Muscle of leg (tissue), 11 donors: ENCODE data around the gene GATB. TPM values are rescaled to one million over a fixed set of nuclear protein-coding genes. Genes with fewer than 3 reads are reported as not detected.

ENCODE experiments used
- DNase-seq: peaks from one replicate; pipeline ENCODE4 v3.0.0; 2013
- H3K27ac ChIP-seq: one replicate; pipeline ENCODE4 v1.5.1; 2013; ENCODE audit warnings: mild to moderate bottlenecking, low read length, control low read depth
- H3K27me3 ChIP-seq: one replicate; pipeline ENCODE4 v1.6.1; 2013; ENCODE audit warnings: low read length; ENCODE audit not compliant: control insufficient read depth, insufficient read depth
- H3K36me3 ChIP-seq: one replicate; pipeline ENCODE4 v1.6.1; 2013; ENCODE audit warnings: low read length; ENCODE audit not compliant: control insufficient read depth, insufficient read depth
- H3K4me1 ChIP-seq: one replicate; pipeline ENCODE4 v1.6.1; 2013; ENCODE audit warnings: low read length; ENCODE audit not compliant: control insufficient read depth, insufficient read depth
- H3K4me3 ChIP-seq: one replicate; pipeline ENCODE4 v1.5.1; 2013; ENCODE audit warnings: low read length, control low read depth
- H3K9me3 ChIP-seq: replicated peaks from 2 replicates; pipeline ENCODE4 v1.6.1; 2013; ENCODE audit warnings: low read depth, low read length; ENCODE audit not compliant: control insufficient read depth
- WGBS: methylation state at CpG from one replicate; pipeline ENCODE4 v1.1.5; 2013; ENCODE audit warnings: missing lambda C conversion rate; ENCODE audit not compliant: insufficient coverage; 5-methylcytosine and 5-hydroxymethylcytosine counted together
- polyA plus RNA-seq, 8 donors: library from polyadenylated mRNA; unstranded; fragments of 120-200 nt; gene quantifications; one replicate each; pipeline versions ENCODE4 v1.2.1 to v1.2.3, GENCODE V29; 2013; ENCODE audit warnings: inconsistent platforms in 1 of 8, low replicate concordance in 1 of 8; ENCODE audit not compliant: insufficient read length in 8 of 8, insufficient read depth in 1 of 8
- total RNA-seq: library from RNA; stranded (reverse); fragments of 120-200 nt; gene quantifications from one replicate; pipeline ENCODE4 v1.2.4, GENCODE V29; 2013

The GATB gene
- total and polyA plus RNA-seq, 9 donors: 15.4 to 23.9 (median 20.2) TPM

DNA sequence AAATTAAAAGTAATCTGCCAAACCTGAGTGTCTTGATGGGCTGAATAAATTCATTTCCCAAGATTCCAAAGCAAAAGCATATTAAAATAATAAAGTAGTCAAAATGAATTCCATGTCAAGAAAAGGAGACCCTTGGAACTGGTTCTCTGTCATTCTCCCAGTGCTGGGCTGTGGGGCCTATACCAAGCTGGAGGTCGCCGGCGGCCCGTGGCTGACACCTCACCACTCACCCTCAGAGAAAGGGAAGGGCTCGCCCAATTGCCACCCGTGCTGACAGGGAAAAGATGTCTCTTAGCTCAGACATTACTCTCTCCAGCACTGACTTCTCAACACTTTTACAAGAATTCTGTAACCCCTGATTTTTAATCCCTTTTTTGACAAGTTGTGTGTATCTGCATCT lies 51.7 kb downstream of the GATB start:
- H3K36me3 ChIP-seq: peaks cover 14% of the 10 kb centered on the region
- no peaks in the 10 kb centered on the region for H3K27me3 ChIP-seq
- peaks cover 3% of the 10 kb centered on the region for H3K4me1 ChIP-seq
- H3K9me3 ChIP-seq: no peaks in the 10 kb centered on the region
- no peak overlapping the region for H3K4me3 ChIP-seq
- 70% methylated on average over 2 of the region's 6 CpGs for WGBS
- DNase-seq: no peak
- H3K27ac ChIP-seq: no peak overlapping the region

DNA sequence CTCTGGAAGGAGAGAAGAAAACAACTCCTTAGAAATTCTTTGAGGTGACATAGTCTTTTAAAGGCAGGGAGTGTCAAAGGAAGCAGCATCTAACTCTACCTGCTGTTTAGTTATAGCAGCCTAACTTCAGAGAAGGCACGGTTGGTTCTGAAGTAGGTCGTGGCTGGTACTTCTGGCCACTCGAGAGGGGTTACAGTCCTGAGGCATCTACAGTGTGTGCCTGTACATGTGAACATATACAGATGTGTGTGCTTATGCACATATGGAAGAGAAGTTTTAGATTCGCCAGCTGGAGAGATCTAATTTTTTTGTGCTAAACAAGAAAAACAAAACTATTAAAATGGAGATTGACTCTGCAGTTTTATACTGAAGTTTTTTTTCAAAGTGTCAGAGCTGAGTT lies 52.7 kb downstream of the GATB start:
- no peak for DNase-seq

DNA sequence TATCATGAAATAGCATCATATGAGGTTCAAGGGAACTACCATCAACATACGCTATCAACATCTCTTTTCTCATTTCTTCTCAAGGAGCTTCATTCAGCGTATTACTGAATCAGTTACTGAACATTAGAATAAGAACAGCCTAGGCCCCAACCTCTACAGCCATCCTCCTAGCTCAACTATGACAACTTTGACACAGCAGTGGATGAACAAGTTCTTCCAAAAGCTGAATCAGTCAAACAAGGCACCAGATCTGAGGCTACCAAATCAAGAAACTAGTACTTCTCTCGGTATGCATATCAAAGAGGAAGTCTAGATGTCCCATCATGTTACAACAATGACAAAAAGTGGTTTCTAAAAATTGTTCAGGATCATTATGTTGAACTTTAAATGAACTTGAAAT lies 57.4 kb downstream of the GATB start:
- Histone ChIP-seq H3K36me3 (peaks cover 30% of the 10 kb centered on the region), H3K9me3 (no peaks in the 10 kb centered on the region), H3K27me3 (no peaks in the 10 kb centered on the region), H3K4me1 (no peaks in the 10 kb centered on the region), H3K27ac (no peak overlapping the region), H3K4me3 (no peak overlapping the region)
- DNase-seq: no peak
- WGBS: 100% methylated on average over 1 of the region's 3 CpGs

More for the DNA sequence above, 52.7 kb downstream of the GATB start:
- H3K9me3 ChIP-seq: no peaks in the 10 kb centered on the region
- no peak overlapping the region for H3K4me3 ChIP-seq
- WGBS: 83% methylated on average over 3 of the region's 4 CpGs
- H3K27me3 ChIP-seq: no peaks in the 10 kb centered on the region
- peaks cover 17% of the 10 kb centered on the region for H3K36me3 ChIP-seq
- H3K4me1 ChIP-seq: no peaks in the 10 kb centered on the region
- no peak overlapping the region for H3K27ac ChIP-seq

DNA sequence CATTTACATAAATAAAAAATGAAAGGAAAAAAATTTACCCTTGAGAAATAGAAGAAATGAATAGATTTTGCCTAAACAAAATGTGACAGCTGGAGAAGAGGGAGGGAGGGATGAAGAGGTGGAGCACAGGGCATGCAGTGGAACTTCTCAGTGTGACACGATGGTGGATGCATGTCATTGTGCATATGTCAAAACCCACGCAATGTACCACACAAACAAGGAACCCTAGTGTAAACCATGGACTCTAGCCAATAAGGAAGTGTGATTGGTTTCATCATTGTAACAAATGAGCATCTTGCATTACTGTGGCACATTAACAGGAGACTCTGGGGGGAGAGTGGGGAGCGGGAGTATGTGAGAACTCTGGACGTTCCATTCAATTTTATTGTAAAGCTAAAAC lies 58.6 kb downstream of the GATB start:
- H3K4me1 ChIP-seq: no peaks in the 10 kb centered on the region
- no peak overlapping the region for H3K4me3 ChIP-seq
- no peak overlapping the region for H3K27ac ChIP-seq
- H3K9me3 ChIP-seq: no peaks in the 10 kb centered on the region
- no peaks in the 10 kb centered on the region for H3K27me3 ChIP-seq
- 90% methylated on average over 2 of the region's 4 CpGs for whole genome bisulfite sequencing
- H3K36me3 ChIP-seq: peaks cover 28% of the 10 kb centered on the region
- DNase-seq: no peak

DNA sequence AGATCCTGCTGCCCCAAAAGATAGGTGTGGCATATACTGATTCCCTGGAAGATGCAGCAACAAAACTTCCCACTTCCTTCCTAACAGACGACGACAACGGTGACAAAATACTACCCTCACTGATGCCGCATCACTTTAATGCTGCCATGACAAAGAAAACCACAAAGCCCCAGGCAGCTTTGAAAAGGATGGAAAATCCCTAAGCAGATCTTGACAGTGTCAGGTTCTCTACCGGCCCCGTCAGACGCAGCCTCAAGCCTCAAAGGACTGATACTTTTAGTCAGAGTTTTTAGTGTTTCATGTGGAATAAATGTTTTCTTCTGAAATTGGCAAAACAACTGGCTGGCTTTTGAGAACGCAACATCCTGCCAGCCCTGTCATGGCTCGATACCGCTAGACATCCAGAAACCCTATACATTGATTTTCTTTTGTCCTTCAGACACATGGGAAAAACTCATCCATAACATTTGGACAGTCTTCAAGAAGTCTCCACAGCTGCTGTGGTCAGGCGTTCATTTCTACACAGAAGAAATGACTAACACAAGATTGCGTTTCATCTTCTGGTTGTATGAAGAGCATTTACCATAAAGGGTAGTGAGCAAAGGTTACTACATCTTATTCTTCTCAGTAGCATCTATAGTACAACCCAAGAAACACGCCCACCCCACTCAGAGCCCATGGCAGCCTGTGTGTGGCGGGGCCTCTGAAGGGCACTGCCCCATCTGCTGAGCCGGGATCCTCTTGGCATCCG lies 60.1 kb downstream of the GATB start:
- no peak for DNase-seq
- no peak overlapping the region for H3K27ac ChIP-seq
- peaks cover 25% of the 10 kb centered on the region for H3K36me3 ChIP-seq
- H3K9me3 ChIP-seq: peaks cover 3% of the 10 kb centered on the region
- no peaks in the 10 kb centered on the region for H3K27me3 ChIP-seq
- 89% methylated on average over 11 of the region's 16 CpGs for WGBS
- no peaks in the 10 kb centered on the region for H3K4me1 ChIP-seq
- H3K4me3 ChIP-seq: no peak overlapping the region

DNA sequence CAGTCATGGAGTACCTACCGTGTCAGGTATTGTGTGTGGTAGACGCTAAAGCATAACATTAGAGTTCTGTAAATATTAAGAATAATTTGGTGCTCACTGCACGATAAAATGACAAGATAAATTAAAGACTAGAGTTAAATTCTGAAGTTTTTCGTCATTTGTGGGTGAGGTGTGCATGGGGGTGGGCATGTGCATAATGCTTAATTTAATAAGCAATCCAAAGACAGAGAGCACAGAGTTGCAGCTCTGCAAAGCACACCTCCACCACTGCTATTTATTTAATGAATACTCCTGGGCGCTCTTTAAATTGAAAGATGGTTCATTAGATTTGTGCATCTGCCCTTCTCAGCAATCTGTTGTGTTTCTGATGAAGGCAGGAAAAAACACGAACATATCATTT lies 62.6 kb downstream of the GATB start:
- Histone ChIP-seq H3K9me3 (peaks cover 3% of the 10 kb centered on the region), H3K4me1 (peaks cover 13% of the 10 kb centered on the region)
- no CpG with 5 or more reads among the region's 6 CpGs for WGBS

GRCh38 chr4:151694961-151695720 lies 65.7 kb downstream of the GATB start:
- H3K4me3 ChIP-seq: no peak overlapping the region
- H3K4me1 ChIP-seq: peaks cover 43% of the 10 kb centered on the region
- 63% methylated on average over 11 of the region's 13 CpGs for WGBS
- H3K36me3 ChIP-seq: peaks cover 5% of the 10 kb centered on the region
- no peak overlapping the region for H3K27ac ChIP-seq
- no peaks in the 10 kb centered on the region for H3K27me3 ChIP-seq
- peaks cover 3% of the 10 kb centered on the region for H3K9me3 ChIP-seq
- DNase-seq: peak; percentile 30

More for the DNA sequence above, 62.6 kb downstream of the GATB start:
- Histone ChIP-seq H3K4me3 (no peak overlapping the region), H3K36me3 (peaks cover 19% of the 10 kb centered on the region), H3K27me3 (no peaks in the 10 kb centered on the region), H3K27ac (no peak overlapping the region)
- no peak for DNase-seq

- no peaks in the 10 kb centered on the region for H3K27me3 ChIP-seq
- H3K9me3 ChIP-seq: peaks cover 3% of the 10 kb centered on the region
- H3K36me3 ChIP-seq: peaks cover 2% of the 10 kb centered on the region
- no peak overlapping the region for H3K4me3 ChIP-seq
- 60% methylated on average over 11 of the region's 18 CpGs for WGBS
- H3K27ac ChIP-seq: peak overlapping the region; percentile 49
- peak; percentile 20 for DNase-seq
- peaks cover 59% of the 10 kb centered on the region for H3K4me1 ChIP-seq
Observed at GRCh38 chr4:151692821-151693673, 67.8 kb downstream of the GATB start.

DNA sequence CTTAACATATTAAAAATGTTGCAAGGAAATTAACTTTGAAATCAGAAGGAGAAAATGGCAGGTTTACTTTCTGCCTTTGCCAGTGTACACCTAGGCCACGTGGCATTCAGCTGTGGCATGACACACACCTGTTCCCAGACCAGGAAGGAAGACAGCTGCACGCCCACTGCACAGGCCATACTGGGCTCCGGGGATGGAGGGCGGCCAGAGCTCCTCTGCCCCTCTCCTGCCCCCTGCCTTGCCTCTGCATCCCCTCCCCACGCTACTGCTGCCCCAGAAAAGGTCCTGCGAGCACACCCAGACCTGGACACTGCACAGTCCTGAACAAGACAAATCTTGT lies 68.4 kb downstream of the GATB start:
- Histone ChIP-seq H3K27me3 (no peaks in the 10 kb centered on the region), H3K36me3 (peaks cover 3% of the 10 kb centered on the region), H3K9me3 (peaks cover 3% of the 10 kb centered on the region), H3K4me3 (no peak overlapping the region), H3K27ac (peak overlapping the region; percentile 71), H3K4me1 (peaks cover 65% of the 10 kb centered on the region)
- DNase-seq: peak; percentile 36
- WGBS: 67% methylated on average over 1 of the region's 6 CpGs
